Mesothelial cell of epicardium (in vitro differentiated cells): ENCODE results near the gene PDE4B. TPM values are rescaled to one million over a fixed set of nuclear protein-coding genes. Genes with fewer than 3 reads are reported as not detected.

Experiments used
- DNase-seq, 2 experiments: peaks; one replicate each; pipeline ENCODE4 v3.0.0; 2021; ENCODE audit warnings: low spot score in 2 of 2; ENCODE audit not compliant: unreplicated experiment in 2 of 2
- H3K27ac Mint-ChIP-seq: 2 replicates; pipeline ENCODE4 v1.8.0; 2021; ENCODE audit warnings: mixed read lengths
- H3K27me3 Mint-ChIP-seq: 2 replicates; pipeline ENCODE4 v1.8.0; 2021; ENCODE audit warnings: low read depth, mixed read lengths
- H3K36me3 Mint-ChIP-seq: 2 replicates; pipeline ENCODE4 v1.8.0; 2021; ENCODE audit warnings: mixed read lengths
- H3K4me1 Mint-ChIP-seq: 2 replicates; pipeline ENCODE4 v1.8.0; 2021; ENCODE audit warnings: mixed read lengths
- H3K4me3 Mint-ChIP-seq: 2 replicates; pipeline ENCODE4 v1.8.0; 2021; ENCODE audit warnings: mild to moderate bottlenecking, moderate library complexity, mixed read lengths
- H3K9me3 Mint-ChIP-seq: 2 replicates; pipeline ENCODE4 v1.8.0; 2021; ENCODE audit warnings: mixed read lengths
- total RNA-seq: library from RNA; stranded (reverse); gene quantifications from 3 replicates; pipeline ENCODE4 v1.2.1, GENCODE V29; 2021
- TF ChIP-seq, protein P1 (sequence below): fragments of 200-600 bp; sonication (generic); IDR thresholded peaks from one replicate; pipeline ENCODE4 v1.5.0; 2021; ENCODE audit warnings: antibody characterized with exemption; ENCODE audit not compliant: unreplicated experiment

Gene PDE4B
- total RNA-seq, 1 donor from 2014 or later = 22.3 TPM

DNA sequence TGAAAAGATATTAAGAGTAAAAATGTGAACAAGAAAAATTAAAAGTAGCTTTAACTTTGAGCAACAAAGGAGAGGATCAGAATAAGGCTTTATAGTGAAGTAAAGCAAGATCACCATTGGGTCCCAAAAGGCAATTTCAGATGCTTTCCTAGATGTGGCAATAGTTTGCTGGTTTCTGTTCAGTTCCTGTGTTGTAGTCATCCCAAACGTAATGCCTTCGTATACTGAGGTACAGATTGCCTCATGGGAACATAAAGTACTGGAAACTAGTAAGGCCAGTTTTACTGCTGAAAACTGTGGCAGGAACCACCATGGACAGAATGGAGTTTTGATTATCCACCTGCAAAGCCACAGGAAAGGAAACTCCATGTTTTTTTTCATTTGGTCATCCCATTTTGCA is 457.8 kb downstream of the PDE4B start:
- Mint-ChIP-seq H3K27me3 (no peaks in the 10 kb centered on the region), H3K4me1 (peaks cover 31% of the 10 kb centered on the region), H3K9me3 (no peaks in the 10 kb centered on the region), H3K36me3 (no peaks in the 10 kb centered on the region), H3K27ac (no peak overlapping the region), H3K4me3 (no peak overlapping the region)
- TF ChIP-seq, protein P1, sequence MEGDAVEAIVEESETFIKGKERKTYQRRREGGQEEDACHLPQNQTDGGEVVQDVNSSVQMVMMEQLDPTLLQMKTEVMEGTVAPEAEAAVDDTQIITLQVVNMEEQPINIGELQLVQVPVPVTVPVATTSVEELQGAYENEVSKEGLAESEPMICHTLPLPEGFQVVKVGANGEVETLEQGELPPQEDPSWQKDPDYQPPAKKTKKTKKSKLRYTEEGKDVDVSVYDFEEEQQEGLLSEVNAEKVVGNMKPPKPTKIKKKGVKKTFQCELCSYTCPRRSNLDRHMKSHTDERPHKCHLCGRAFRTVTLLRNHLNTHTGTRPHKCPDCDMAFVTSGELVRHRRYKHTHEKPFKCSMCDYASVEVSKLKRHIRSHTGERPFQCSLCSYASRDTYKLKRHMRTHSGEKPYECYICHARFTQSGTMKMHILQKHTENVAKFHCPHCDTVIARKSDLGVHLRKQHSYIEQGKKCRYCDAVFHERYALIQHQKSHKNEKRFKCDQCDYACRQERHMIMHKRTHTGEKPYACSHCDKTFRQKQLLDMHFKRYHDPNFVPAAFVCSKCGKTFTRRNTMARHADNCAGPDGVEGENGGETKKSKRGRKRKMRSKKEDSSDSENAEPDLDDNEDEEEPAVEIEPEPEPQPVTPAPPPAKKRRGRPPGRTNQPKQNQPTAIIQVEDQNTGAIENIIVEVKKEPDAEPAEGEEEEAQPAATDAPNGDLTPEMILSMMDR = no peak
- no peak for DNase-seq

DNA sequence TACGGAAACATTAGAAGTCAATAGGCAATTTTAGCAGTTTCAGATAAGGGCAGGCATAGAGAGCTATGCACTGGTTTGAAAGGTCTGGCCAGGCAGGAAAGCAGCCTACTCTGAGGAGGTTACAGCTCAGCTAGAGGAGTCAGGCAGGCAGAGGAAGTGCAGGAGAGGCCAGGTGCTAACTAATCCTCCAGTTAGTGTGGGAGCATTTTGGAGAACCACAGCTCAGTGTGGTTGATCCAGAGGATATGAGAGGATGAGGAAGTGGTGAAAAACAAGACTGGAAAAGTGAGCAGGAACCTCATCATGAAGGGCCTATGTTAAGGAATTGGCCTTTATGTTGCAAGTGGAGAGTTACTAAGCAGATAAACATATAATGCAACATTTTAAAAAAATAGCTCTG is 458.9 kb downstream of the PDE4B start:
- H3K4me3 Mint-ChIP-seq = no peak overlapping the region
- H3K4me1 Mint-ChIP-seq = peaks cover 25% of the 10 kb centered on the region
- no peak overlapping the region for H3K27ac Mint-ChIP-seq
- H3K36me3 Mint-ChIP-seq = no peaks in the 10 kb centered on the region
- H3K9me3 Mint-ChIP-seq = no peaks in the 10 kb centered on the region
- H3K27me3 Mint-ChIP-seq = no peaks in the 10 kb centered on the region
- no peak for DNase-seq
- TF ChIP-seq, protein P1 = no peak

DNA sequence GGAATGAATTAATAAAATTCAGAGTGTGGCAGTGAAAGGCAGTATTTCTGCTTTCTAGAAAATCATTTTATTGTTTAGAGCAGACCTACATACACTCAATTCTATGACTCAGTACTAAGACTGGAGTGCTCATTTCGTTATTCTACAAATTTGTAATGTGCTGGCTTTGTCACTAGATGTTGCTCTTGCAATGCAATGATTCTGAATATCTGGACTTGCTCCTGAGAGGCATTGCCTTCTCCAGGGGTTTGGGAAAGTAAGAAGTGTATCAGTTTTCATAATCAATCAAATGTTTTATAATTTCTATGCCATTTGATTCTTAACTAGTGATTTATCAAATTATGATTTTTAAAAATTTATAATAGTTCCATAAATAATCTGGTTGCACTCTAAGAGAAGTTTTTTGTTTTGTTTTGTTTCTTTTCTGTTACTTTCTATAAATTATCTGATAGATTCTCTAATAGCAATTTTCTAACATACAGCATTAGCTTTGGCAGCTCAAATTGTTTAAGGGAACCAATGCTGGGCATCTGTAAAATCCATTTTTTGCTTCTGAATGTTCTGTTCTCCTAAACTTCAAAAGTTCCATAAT is 460.7 kb downstream of the PDE4B start:
- Mint-ChIP-seq H3K27ac (no peak overlapping the region), H3K27me3 (no peaks in the 10 kb centered on the region), H3K4me1 (peaks cover 33% of the 10 kb centered on the region), H3K36me3 (no peaks in the 10 kb centered on the region), H3K9me3 (no peaks in the 10 kb centered on the region), H3K4me3 (no peak overlapping the region)
- DNase-seq = no peak
- TF ChIP-seq, protein P1 = peak; percentile 43

DNA sequence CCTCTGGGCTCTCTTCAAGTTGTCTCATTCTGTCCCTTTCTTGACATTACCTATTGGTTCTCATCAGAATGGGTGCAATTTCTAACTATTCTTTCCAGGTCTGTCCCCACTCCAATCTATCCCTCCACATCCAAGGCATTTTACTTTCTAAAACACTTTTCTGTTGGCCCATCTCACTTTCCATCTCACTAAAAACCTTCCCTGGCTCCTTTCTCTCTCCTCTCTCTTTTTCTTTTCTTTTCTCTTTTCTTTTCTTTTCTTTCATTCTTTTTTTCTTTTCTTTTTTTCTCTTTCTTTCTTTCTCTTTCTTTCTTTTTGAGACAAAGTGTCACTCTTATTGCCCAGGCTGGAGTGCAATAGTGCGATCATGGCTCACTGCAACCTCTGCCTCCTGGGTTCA is 462.1 kb downstream of the PDE4B start:
- TF ChIP-seq, protein P1 = no peak
- Mint-ChIP-seq H3K36me3 (no peaks in the 10 kb centered on the region), H3K4me1 (peaks cover 34% of the 10 kb centered on the region), H3K9me3 (no peaks in the 10 kb centered on the region), H3K27ac (no peak overlapping the region), H3K27me3 (no peaks in the 10 kb centered on the region), H3K4me3 (no peak overlapping the region)
- no peak for DNase-seq

DNA sequence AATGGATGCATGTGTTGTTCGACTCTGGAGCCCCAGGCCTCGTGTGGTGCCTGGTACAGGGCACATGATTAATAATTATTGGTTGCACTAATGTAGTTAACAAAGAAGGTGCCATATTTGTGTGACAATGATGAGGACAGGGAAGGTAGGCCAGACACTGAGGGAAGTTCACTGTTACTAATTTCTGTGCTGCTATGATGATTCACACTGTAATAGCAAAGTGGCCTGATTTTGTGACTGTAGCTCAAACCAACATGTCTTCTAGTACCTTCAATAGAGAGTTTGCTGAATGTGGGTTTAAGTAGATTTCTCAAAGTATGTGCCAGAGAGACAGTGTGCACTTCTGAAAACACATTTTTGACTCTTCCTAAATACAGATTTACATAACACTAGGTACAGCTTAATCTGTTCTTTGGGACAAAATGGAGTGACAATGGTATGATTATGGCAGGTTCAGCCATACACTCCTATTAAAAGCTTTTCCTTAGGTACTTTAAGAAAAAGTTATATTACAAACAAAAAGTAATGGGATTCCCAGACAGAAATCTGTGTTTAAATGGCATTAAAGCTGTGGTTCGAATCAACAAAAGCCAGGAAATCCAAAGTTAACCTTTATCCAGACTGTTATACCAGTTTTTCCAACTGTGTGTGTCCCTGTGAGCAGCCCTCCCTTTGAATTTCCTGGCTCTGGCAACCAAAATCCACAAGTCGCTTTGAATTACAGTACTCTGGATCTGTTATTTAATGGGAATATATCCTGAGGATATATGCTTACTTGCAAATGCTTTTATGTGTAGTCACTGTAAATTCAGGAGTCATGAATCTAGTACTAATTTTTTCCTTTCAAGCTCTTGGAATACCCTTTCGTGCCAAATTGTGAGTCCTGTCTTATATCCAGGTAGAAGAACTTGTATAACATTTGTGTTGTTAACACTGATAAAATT is 464.2 kb downstream of the PDE4B start:
- no peak overlapping the region for H3K27ac Mint-ChIP-seq

More for the DNA sequence above, 464.2 kb downstream of the PDE4B start:
- Mint-ChIP-seq H3K4me1 (peaks cover 41% of the 10 kb centered on the region), H3K36me3 (no peaks in the 10 kb centered on the region), H3K27me3 (no peaks in the 10 kb centered on the region), H3K9me3 (no peaks in the 10 kb centered on the region), H3K4me3 (no peak overlapping the region)
- TF ChIP-seq, protein P1 = no peak
- DNase-seq = no peak
